GM19193 (cell line): ENCODE data around the gene OVCA2.

ENCODE experiments used
- POLR2A ChIP-seq: IDR thresholded peaks from 4 replicates; pipeline ENCODE4 v1.6.1; 2011; ENCODE audit not compliant: insufficient read depth, insufficient read length; ENCODE audit errors: extremely low read depth

Gene OVCA2

DNA sequence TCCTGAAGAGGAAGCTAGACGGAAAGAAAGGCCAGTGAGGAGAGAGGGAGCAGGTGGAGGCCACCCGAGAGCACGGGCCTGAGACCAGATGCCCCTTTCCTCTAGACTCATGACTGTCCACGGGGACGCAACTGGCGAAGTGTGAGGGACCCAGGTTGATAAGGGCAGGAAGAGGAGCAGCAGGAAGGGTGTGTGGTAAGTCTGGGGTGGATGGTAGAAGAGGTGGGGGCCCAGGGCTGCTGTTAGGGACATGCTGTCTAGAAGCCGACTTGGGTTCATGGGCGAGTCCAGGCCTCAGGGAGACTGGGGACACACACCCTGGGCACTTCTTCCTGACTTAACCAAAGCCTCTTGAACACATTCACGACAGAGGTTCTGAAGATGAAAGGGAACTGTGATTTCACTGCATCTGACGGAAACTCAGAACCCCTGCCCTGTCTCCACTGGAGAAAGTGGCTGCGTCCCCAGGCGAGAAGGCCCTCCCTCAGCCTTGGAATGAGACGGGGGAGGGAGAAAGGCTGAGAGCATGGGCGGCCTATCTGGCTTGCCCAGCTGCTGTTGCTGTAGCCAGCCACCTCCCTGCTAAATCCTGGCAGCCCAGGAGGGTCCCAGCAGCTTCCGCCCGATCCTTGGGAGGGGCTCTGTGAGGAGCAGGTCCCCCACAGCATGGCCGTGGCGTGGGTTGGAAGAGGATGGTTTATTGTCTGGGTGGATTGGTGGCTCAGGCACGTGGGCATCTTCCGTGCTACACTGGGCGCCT lies 19.0 kb downstream of the OVCA2 start:
- no peak for TF ChIP-seq POLR2A

- no peak for TF ChIP-seq POLR2A
These were observed 19.7 kb downstream of the OVCA2 start for GRCh38 chr17:2061441-2061958.

DNA sequence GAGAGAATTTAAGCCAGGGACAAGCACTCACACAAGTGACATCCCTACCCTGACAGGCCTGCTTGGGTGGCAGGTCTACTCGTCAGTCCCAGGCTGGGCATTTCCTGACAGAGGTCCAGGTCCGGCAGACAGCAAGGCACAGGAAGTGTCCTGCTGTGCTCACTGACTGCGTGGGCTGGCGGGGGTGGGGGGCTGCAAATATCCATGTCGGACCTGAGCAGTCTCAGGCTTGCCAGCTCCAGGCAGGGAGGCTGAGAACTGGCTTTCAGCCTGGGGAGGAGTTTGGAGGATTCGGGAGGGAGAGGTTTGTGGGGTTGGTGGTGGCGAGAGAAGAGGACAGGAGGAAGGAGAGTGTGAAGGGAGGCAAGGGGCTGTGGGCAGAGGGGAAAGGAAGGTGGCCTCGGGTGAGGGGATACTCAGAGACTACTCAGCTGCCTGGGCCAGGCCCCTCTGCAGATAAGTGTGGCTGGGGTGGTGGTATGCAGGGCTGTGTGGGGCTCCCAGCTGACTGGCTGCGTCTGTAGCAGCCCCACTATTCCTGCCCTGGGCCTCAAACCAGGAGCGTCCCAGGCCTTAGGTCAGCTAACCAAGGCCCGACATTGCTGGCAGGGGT lies 20.9 kb downstream of the OVCA2 start:
- no peak for TF ChIP-seq POLR2A

- TF ChIP-seq POLR2A, result peak; percentile 3
These were observed 21.7 kb downstream of the OVCA2 start for GRCh38 chr17:2063261-2064146.

DNA sequence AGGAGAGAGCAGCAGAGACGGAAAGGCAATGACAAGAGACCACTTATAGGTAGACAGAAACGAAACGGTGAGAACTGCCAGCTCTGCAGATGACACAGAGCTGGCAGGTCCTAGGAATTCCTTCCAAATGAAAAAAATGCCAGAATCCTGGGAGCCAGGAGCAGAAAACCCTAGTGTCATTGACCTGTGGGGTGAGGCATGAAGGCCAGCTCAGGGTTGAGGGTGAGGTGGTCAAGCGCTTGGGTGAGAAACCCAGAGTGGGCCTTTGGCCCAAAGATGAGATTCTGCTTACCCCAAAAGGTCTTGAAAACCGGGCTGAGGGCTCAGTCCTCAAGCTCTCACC lies 22.3 kb downstream of the OVCA2 start:
- TF ChIP-seq POLR2A, result no peak

DNA sequence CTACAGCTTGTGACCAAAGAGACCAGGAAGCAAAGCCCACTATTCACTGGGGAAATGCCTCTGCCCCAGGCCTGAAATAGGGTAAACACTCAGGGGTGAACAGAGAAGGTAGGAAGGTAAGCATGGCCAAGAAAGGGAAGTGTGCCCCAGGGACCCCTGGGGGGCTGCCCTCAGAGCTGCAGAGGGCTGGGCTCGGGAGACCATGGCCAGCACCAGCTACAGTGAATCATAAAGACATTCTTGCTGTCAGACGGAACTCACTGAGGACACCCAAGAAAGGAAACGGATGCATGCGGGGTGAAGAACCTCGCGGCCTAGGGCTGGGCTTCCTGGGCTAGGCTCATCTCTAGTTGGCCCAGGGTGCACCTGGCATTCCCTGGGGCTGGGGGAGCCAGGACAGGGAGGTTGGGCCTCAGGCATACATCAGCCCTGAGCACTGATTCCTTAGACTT lies 22.7 kb downstream of the OVCA2 start:
- TF ChIP-seq POLR2A, result peak; percentile 41

DNA sequence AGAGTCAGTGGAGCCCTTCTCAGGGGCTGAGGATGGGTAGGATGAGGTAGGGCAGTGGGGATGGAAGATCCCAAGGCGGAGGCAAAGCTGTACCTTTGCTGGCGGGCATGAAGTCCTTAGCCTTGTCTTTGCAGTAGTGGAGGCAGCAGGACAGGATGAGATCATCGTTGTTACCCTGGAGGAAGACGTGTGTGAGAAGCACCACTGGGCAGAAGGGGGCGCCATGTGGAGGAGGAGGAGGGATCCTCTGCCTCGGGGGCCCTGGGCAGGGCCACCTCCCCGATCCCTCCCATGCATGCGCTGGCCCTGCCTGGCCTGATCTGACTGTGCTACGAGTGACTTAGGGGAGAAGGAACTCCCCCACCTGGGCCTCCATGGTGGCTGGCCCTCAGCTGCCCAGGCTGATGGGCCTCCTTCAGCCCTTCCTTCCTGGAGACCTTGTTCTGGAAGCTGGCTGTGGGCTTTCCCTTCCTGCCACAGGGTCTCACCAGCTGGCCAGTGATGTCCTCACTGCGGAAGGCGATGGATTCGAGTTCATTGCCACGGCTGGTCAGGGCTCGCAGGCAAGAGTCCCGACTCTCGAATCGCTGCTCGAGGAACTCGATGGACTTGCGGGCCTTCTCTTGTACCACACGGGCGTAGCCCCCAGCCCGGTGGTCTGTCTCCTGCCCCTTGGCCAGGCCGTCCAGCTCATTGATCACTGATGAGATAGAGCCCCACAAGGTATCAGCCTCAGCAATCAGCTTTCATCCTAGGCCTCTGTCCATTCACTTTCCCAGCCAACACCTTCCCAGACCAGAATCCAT lies 23.4 kb downstream of the OVCA2 start:
- no peak for TF ChIP-seq POLR2A

DNA sequence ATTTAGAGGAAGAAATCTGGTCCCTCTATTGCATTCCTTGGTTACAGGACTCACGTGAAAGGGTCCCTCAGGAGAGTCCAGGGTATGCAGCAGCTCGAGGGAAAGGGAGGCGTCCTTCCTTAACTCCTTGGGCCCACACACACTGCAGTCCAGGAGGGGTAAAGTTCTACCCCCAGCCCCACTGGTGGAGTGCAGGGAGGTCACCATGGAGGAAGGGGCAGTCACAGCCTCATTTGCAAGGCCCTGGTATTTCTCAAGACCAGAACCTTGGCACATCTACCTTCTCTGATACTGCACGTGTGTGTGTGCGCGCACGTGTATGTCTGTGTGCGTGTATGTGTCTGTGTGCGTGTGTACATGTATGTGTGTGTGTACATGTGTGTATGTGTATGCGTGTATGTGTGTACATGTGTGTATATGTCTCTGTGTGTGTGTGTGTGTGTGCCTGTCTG lies 24.2 kb downstream of the OVCA2 start:
- no peak for TF ChIP-seq POLR2A

DNA sequence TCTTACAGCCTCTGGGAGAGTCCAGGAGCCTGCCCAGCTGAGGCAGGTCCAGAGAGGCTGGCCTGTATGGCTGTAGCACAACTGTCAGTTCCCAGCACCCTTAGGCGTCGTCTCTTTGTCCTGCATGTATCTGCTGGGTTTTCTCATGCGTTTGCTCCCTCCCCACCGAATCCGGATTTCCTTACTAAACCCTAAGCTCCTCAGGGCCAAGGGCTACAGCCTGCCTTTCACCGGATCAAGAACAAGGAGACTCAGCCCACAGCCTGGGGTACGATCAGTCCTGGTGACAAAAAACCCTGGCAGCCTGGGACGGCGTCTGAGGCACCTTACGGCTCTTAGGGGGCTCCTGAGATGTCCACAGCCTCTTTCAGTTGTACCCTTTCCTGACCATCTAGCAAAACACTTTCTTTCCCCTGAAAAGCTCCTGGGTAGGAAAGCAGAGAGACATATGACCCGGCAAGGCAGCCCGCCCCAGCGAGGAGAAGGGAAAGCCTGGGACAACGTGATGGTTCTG lies 25.3 kb downstream of the OVCA2 start:
- no peak for TF ChIP-seq POLR2A

GRCh38 chr17:2067608-2068024 lies 25.8 kb downstream of the OVCA2 start:
- no peak for TF ChIP-seq POLR2A

- TF ChIP-seq POLR2A, result no peak
These were observed 26.3 kb downstream of the OVCA2 start for GRCh38 chr17:2068031-2068518.

DNA sequence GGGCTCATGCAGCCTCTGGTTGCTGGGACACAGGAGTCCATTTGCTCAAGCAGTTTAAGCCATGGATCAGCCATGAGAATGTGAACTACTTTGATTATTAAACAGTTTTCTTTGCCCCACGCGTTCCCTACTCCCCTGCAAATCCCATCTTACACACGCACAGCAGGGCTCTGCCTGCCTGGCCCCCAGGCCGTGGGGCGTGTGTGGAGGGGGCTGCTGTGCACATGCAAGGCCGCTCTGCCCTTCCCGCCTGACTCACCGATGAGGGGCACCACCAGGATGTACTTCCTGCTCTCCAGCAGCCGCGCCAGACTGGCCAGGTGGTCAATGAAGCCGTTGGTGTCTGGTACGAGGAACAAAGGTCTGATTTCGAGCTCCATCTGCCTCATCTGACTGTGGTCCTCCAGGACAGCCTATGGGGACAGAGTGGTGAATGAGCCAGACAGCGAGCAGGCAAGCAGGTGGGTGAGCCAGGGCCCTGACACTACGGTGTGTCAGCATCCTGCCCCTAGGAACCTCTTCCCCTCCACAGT lies 26.8 kb downstream of the OVCA2 start:
- TF ChIP-seq POLR2A, result no peak

- TF ChIP-seq POLR2A, result peak; percentile 54
These were observed 28.6 kb downstream of the OVCA2 start for GRCh38 chr17:2070241-2071023.

- no peak for TF ChIP-seq POLR2A
These were observed 29.2 kb downstream of the OVCA2 start for GRCh38 chr17:2071024-2071385.
